GM19025 (cell line): ENCODE data around the gene TOR1AIP1.
"Not testable (repeated sequence)": the region's sequence is repeated elsewhere in the genome, so short reads cannot be mapped to it uniquely, and the experiment has no call there.

ENCODE experiments used
- ATAC-seq: cut with Tn5 transposase; IDR thresholded peaks from one replicate; pipeline ENCODE4 v1.9.1; 2021; ENCODE audit warnings: mild to moderate bottlenecking, low read depth, moderate library complexity; ENCODE audit not compliant: unreplicated experiment

TOR1AIP1 gene, protein sequence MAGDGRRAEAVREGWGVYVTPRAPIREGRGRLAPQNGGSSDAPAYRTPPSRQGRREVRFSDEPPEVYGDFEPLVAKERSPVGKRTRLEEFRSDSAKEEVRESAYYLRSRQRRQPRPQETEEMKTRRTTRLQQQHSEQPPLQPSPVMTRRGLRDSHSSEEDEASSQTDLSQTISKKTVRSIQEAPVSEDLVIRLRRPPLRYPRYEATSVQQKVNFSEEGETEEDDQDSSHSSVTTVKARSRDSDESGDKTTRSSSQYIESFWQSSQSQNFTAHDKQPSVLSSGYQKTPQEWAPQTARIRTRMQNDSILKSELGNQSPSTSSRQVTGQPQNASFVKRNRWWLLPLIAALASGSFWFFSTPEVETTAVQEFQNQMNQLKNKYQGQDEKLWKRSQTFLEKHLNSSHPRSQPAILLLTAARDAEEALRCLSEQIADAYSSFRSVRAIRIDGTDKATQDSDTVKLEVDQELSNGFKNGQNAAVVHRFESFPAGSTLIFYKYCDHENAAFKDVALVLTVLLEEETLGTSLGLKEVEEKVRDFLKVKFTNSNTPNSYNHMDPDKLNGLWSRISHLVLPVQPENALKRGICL

DNA sequence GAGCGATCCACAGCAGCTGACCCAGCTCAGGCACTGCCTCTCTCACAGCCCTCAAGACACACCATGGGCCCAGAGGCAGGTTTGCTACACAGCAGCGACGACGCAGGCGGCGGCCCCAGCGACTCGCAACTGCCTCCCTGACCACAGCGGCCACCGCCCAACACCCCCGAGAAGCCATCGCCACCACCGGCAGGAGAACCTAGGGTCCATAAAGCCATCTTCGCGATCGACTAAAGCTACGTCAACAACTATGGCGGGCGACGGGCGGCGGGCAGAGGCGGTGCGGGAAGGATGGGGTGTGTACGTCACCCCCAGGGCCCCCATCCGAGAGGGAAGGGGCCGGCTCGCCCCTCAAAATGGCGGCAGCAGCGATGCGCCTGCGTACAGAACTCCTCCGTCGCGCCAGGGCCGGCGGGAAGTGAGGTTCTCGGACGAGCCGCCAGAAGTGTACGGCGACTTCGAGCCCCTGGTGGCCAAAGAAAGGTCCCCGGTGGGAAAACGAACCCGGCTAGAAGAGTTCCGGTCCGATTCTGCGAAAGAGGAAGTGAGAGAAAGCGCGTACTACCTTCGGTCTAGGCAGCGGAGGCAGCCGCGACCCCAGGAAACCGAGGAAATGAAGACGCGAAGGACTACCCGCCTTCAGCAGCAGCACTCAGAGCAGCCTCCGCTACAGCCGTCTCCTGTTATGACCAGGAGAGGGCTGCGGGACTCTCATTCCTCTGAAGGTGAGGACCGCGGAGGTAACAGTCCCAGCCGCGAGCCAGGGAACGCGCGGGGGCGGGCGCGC, at the start of gene TOR1AIP1:
TOR1AIP1 (plus strand) TSS at position 33 of the 787 bp plus-strand sequence; CDS start at position 251, 218 bp downstream.
- ATAC-seq = peak; percentile 72

- ATAC-seq = not testable (repeated sequence)
Observed at GRCh38 chr1:179836686-179837445, 45.2 kb upstream of the TOR1AIP1 start.

- ATAC-seq = no peak
Observed at GRCh38 chr1:179840107-179840506, 42.0 kb upstream of the TOR1AIP1 start.

DNA sequence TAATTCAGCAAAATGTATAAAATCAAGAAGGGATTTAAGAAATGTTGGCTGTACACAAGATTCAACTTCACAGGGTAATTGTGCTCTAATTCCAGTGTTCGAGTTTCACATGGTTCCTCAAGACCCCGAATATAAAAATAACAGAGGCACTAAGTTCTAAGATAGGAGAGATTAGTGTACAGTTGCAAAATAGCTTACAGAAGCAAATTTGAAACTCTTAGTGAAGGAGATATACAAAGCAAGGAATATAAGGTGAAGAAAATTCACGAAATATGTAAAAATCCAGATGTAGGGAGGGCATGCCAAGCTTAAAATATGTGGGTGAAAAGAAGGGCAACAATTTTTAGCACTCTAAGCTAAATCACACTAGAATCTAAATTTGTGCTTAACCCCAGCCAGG, 33.9 kb upstream of the TOR1AIP1 start:
- no peak for ATAC-seq

GRCh38 chr1:179853102-179853501, 29.0 kb upstream of the TOR1AIP1 start:
- no peak for ATAC-seq

DNA sequence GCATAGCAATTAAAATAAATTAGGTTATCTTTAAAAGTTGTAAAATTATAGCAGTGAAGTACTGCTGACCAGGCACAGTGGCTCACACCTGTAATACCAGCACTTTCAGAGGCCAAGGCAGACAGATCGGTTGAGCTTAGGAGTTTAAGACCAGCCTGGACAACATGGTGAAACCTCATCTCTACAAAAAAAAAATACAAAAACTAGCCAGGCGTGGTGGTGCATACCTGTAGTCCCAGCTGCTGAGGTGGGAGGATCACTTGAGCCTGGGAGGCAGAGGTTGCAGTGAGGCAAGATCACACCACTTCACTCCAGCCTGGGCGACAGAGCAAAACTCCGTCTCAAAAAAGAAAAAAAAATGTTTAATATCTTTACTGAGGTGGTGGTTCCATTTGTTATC, 26.3 kb upstream of the TOR1AIP1 start:
- not testable (repeated sequence) for ATAC-seq

GRCh38 chr1:179856296-179856695, 25.8 kb upstream of the TOR1AIP1 start:
- no peak for ATAC-seq

- no peak for ATAC-seq
Observed at GRCh38 chr1:179857009-179857408, 25.1 kb upstream of the TOR1AIP1 start.

- no peak for ATAC-seq
Observed at GRCh38 chr1:179860652-179861051, 21.4 kb upstream of the TOR1AIP1 start.

- no peak for ATAC-seq
Observed at GRCh38 chr1:179865377-179865776, 16.7 kb upstream of the TOR1AIP1 start.

GRCh38 chr1:179866616-179867015, 15.5 kb upstream of the TOR1AIP1 start:
- no peak for ATAC-seq

- ATAC-seq = no peak
Observed at GRCh38 chr1:179867493-179868330, 14.4 kb upstream of the TOR1AIP1 start.

- ATAC-seq = no peak
Observed at GRCh38 chr1:179870870-179871269, 11.2 kb upstream of the TOR1AIP1 start.

DNA sequence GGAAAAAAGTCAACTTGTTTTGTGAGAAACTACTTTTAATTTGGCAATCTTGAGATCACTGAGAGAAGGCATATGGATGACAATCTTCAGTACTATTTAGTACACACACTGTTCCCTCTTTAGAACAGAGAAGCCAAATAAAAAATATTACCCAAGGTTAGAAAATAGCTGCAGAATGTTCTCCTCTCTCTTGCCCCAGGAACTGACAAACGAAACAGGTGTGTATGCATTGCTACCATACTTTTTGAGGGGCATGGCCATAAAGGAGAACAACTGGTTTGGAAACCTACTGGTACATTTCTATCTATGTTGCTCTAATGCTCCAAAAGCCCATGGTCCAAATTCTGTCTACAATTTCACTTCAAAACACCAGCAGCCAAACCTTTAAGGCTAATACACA, 10.1 kb upstream of the TOR1AIP1 start:
- no peak for ATAC-seq

DNA sequence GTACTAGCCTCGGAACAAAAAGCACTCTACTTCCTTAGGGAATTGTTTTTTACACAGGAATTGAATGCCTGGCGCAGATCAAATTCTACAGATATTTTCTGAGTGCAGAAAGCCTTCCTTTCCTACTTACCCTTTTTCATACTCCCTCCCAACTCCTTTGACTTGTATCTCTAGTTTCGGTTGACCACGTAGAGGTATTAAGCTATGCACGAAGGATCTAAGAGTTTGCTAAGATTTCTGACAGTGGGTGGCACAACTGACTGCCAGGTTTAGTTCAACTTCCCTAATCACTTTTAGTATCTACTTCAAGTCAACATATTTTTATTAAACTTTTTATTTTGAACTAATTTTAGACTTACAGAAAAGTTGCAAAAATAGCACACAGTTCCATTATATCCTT, 9.5 kb upstream of the TOR1AIP1 start:
- no peak for ATAC-seq

- no peak for ATAC-seq
Observed at GRCh38 chr1:179873438-179873851, 8.6 kb upstream of the TOR1AIP1 start.

DNA sequence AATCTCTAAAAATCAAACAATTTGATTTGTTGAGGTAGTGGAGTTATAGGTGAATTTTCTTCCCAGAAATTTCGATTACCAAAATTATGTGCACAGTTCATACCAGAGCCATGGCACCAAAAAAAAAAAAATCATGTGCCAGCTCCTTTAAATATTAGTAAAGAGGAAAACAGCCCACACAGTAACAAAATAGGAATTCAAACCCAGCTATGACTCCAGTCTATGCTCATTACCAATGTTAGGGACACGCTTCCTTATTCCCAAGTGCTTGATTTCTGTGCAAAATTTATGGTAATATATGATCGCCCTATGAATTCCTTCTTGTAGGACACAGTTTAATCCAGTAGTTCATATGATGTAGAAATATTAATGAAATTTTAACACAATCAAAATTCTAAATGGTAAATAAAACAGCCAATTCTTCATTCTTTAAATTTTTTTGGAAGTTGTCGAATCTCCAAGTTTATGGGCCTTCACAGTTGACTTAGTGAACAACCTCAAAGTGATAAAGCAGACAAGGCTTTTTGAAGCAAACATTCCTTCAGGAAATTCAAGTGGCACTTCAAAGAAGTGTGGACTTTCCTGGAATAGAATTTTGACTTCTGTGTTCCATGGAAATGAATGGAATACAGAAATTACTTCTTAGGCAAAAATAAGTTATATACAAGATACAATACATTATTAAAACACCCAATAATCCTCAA, 6.3 kb upstream of the TOR1AIP1 start:
- no peak for ATAC-seq

- ATAC-seq = no peak
Observed at GRCh38 chr1:179876300-179876715, 5.8 kb upstream of the TOR1AIP1 start.
